Sigmoid colon (tissue), 4 donors: Measurements from ENCODE around the gene PDE6B.

ENCODE experiments used
- CTCF ChIP-seq, 4 experiments: fragments of 450-650 bp in 3 of 4; fragments of 200-600 bp in 1 of 4; IDR thresholded peaks; one replicate each; pipeline ENCODE4 v1.5.1; 2016 to 2019; ENCODE audit warnings: antibody characterized with exemption in 4 of 4, mild to moderate bottlenecking in 3 of 4, moderate library complexity in 2 of 4
- EP300 ChIP-seq, 4 donors: sonication (generic); formaldehyde crosslinking; IDR thresholded peaks; one replicate each; pipeline ENCODE4 v1.6.1; 2017; ENCODE audit warnings: antibody characterized with exemption in 4 of 4
- POLR2A ChIP-seq, 2 donors: fragments of 450-650 bp; IDR thresholded peaks; one replicate each; pipeline ENCODE4 v1.6.1; 2016; ENCODE audit warnings: antibody characterized with exemption in 2 of 2, mild to moderate bottlenecking in 2 of 2, moderate library complexity in 2 of 2
- POLR2AphosphoS5 ChIP-seq, 4 donors: sonication (generic); formaldehyde crosslinking; IDR thresholded peaks; one replicate each; pipeline ENCODE4 v1.6.1; 2017; ENCODE audit warnings: antibody characterized with exemption in 4 of 4

DNA sequence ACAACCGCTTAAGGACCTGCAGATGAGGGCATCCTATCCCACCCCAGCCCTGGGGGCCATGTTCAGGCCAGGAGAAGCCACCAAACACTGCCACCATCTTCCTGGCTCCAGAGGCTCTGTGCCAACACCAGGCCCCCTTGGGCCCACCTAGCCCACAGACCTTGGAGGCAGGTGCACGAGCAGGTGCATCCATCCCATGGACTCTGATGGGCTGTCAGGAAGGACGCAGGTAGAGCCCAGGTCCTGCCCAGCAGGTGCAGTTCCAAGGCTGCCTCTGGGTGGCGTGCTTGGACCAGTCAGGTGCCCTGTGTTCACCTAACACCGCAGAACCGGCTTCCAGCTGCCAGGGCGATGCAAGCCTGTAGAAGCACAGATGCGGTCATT lies 22.8 kb upstream of the PDE6B start:
- TF ChIP-seq CTCF (IDR thresholded peaks at IDR 0.05) (no peak), POLR2A (IDR thresholded peaks at IDR 0.05) (no peak), POLR2AphosphoS5 (IDR thresholded peaks at IDR 0.05) (no peak), EP300 (IDR thresholded peaks at IDR 0.05) (no peak)
